H1 (cell line): ENCODE results near the gene ZNF483. TPM values are rescaled to one million over a fixed set of nuclear protein-coding genes. Genes with fewer than 3 reads are reported as not detected.

Source experiments
- CTCF ChIA-PET: fragments of 300-600 bp; sonication (Branson Sonifier 250); formaldehyde crosslinking; loops from one replicate; lab custom pipeline; 2021; ENCODE audit not compliant: partially characterized antibody; lab: Charles Lee
- POLR2A ChIA-PET: fragments of 300-600 bp; sonication (Branson Sonifier 250); formaldehyde crosslinking; loops from one replicate; lab custom pipeline; 2021; ENCODE audit warnings: inconsistent platforms; ENCODE audit not compliant: partially characterized antibody; lab: Charles Lee
- DNase-seq, 2 experiments: peaks; one replicate each; pipeline versions ENCODE4 v3.0.0 to v3.0.0-alpha.2; 2010 to 2022; ENCODE audit warnings: low spot score in 2 of 2, low read depth in 1 of 2, mixed read lengths in 1 of 2
- FAIRE-seq: peaks from 2 replicates; lab custom pipeline; 2011; peaks lifted over from hg19 to GRCh38; lab: Jason Lieb, UNC
- H2AFZ ChIP-seq: 2 replicates; pipeline ENCODE4 v1.8.1; 2012; ENCODE audit warnings: low read length, inconsistent platforms
- H2AK5ac ChIP-seq: 2 replicates; pipeline ENCODE4 v1.6.1; 2013; ENCODE audit warnings: low read depth, low read length
- H2BK120ac ChIP-seq: replicated peaks from 2 replicates; pipeline ENCODE3; 2013; ENCODE audit warnings: low read depth, low read length, inconsistent platforms
- H2BK12ac ChIP-seq: 2 replicates; pipeline ENCODE4 v1.6.1; 2013; ENCODE audit warnings: low read depth, low read length
- H2BK15ac ChIP-seq: 2 replicates; pipeline ENCODE4 v1.6.1; 2013; ENCODE audit warnings: low read length
- H2BK20ac ChIP-seq: 2 replicates; pipeline ENCODE4 v1.6.1; 2013; ENCODE audit warnings: low read length
- H2BK5ac ChIP-seq: 2 replicates; pipeline ENCODE4 v1.6.1; 2013; ENCODE audit warnings: low read depth, low read length
- H3K14ac ChIP-seq: 2 replicates; pipeline ENCODE4 v1.6.1; 2013; ENCODE audit warnings: inconsistent platforms; ENCODE audit not compliant: insufficient read length
- H3K18ac ChIP-seq: 2 replicates; pipeline ENCODE4 v1.6.1; 2013; ENCODE audit warnings: low read length; ENCODE audit errors: extremely low read depth
- H3K23ac ChIP-seq: 2 replicates; pipeline ENCODE4 v1.6.1; 2013; ENCODE audit warnings: inconsistent platforms; ENCODE audit not compliant: insufficient read length
- H3K23me2 ChIP-seq: 2 replicates; pipeline ENCODE4 v1.6.1; 2013; ENCODE audit warnings: low read depth, low read length
- H3K27ac ChIP-seq: 2 replicates; pipeline ENCODE4 v1.6.1; 2011; ENCODE audit warnings: low read depth, low read length, inconsistent platforms
- H3K27me3 ChIP-seq, 4 experiments: replicated peaks in 1 of 4; 1 replicate in 1 of 4; 2 replicates in 3 of 4; pipeline versions ENCODE4 v1.6.1 to v1.8.1; 2011 to 2013; ENCODE audit warnings: low read length in 3 of 4, mild to moderate bottlenecking in 3 of 4, inconsistent platforms in 2 of 4, mixed read lengths in 2 of 4, moderate library complexity in 1 of 4; ENCODE audit not compliant: control insufficient read depth in 3 of 4, insufficient read depth in 3 of 4; ENCODE audit errors: extremely low read depth in 1 of 4
- H3K36me3 ChIP-seq, 4 experiments: 2 replicates each; pipeline versions ENCODE4 v1.6.1 to v1.8.1; 2011 to 2013; ENCODE audit warnings: mild to moderate bottlenecking in 4 of 4, low read length in 3 of 4, moderate library complexity in 2 of 4, control low read depth in 1 of 4, inconsistent platforms in 1 of 4; ENCODE audit not compliant: insufficient read depth in 4 of 4, control insufficient read depth in 2 of 4
- H3K4ac ChIP-seq: replicated peaks from 2 replicates; pipeline ENCODE3; 2013; ENCODE audit warnings: low read length, low read depth, mixed read lengths, inconsistent platforms; ENCODE audit not compliant: insufficient read length
- H3K4me1 ChIP-seq, 4 experiments: replicated peaks in 1 of 4; 1 replicate in 1 of 4; 2 replicates in 3 of 4; pipeline versions ENCODE4 v1.6.1 to v1.8.1; 2011 to 2013; ENCODE audit warnings: low read length in 3 of 4, inconsistent platforms in 2 of 4, mixed read lengths in 1 of 4; ENCODE audit not compliant: insufficient read depth in 4 of 4, control insufficient read depth in 3 of 4
- H3K4me2 ChIP-seq, 2 experiments: 2 replicates each; pipeline versions ENCODE4 v1.6.1 to v1.8.1; 2011 to 2013; ENCODE audit warnings: low read depth in 2 of 2, low read length in 2 of 2, control low read depth in 1 of 2, inconsistent platforms in 1 of 2, mild to moderate bottlenecking in 1 of 2; ENCODE audit not compliant: insufficient read depth in 1 of 2
- H3K4me3 ChIP-seq, 4 experiments: fragments of 200-600, 300-600 bp in 1 of 4; sonication (generic), shearing (Covaris generic), sonication (Bioruptor Twin) in 1 of 4; 2 replicates each; pipeline versions ENCODE4 v1.5.1 to v1.8.1; 2011 to 2016; ENCODE audit warnings: low read length in 4 of 4, low read depth in 3 of 4, control low read depth in 2 of 4, inconsistent platforms in 2 of 4, mild to moderate bottlenecking in 2 of 4, mixed read lengths in 1 of 4, moderate library complexity in 1 of 4; ENCODE audit not compliant: insufficient read depth in 2 of 4; ENCODE audit errors: extremely low read depth in 1 of 4
- H3K56ac ChIP-seq: replicated peaks from 2 replicates; pipeline ENCODE3; 2013; ENCODE audit warnings: low read depth, mild to moderate bottlenecking, mixed read lengths, low read length, inconsistent platforms; ENCODE audit not compliant: insufficient read length
- H3K79me1 ChIP-seq: 2 replicates; pipeline ENCODE4 v1.6.1; 2013; ENCODE audit warnings: low read depth, low read length, control low read depth
- H3K79me2 ChIP-seq, 2 experiments: 2 replicates each; pipeline versions ENCODE4 v1.6.1 to v1.8.1; 2012 to 2013; ENCODE audit warnings: low read length in 2 of 2, mild to moderate bottlenecking in 2 of 2, inconsistent platforms in 1 of 2; ENCODE audit not compliant: insufficient read depth in 2 of 2, control insufficient read depth in 1 of 2
- H3K9ac ChIP-seq, 4 experiments: replicated peaks in 1 of 4; 1 replicate in 1 of 4; 2 replicates in 3 of 4; pipeline versions ENCODE4 v1.6.1 to v1.8.1; 2011 to 2013; ENCODE audit warnings: low read depth in 3 of 4, low read length in 3 of 4, control low read depth in 2 of 4, mild to moderate bottlenecking in 2 of 4, moderate library complexity in 2 of 4, inconsistent platforms in 1 of 4; ENCODE audit errors: extremely low read depth in 1 of 4
- H3K9me3 ChIP-seq, 2 experiments: 2 replicates each; pipeline versions ENCODE4 v1.6.1 to v1.8.1; 2012 to 2013; ENCODE audit warnings: mild to moderate bottlenecking in 2 of 2, moderate library complexity in 2 of 2, control low read depth in 1 of 2, inconsistent platforms in 1 of 2, low read depth in 1 of 2, low read length in 1 of 2, mixed read lengths in 1 of 2; ENCODE audit not compliant: insufficient read depth in 2 of 2
- H4K20me1 ChIP-seq, 2 experiments: replicated peaks in 1 of 2; 2 replicates each; pipeline versions ENCODE3 to v1.8.1; 2011 to 2013; ENCODE audit warnings: inconsistent platforms in 2 of 2, low read length in 2 of 2, mild to moderate bottlenecking in 1 of 2; ENCODE audit not compliant: insufficient read depth in 2 of 2, control insufficient read depth in 1 of 2
- H4K5ac ChIP-seq: 2 replicates; pipeline ENCODE4 v1.6.1; 2013; ENCODE audit warnings: low read length, low read depth, mixed read lengths, inconsistent platforms; ENCODE audit not compliant: insufficient read length
- H4K8ac ChIP-seq: 2 replicates; pipeline ENCODE4 v1.8.0; 2013; ENCODE audit warnings: mild to moderate bottlenecking, moderate library complexity, low read length, inconsistent platforms; ENCODE audit not compliant: insufficient read depth; ENCODE audit errors: extremely low read depth
- H4K91ac ChIP-seq: replicated peaks from 2 replicates; pipeline ENCODE3; 2013; ENCODE audit warnings: low read length, mixed read lengths, inconsistent platforms; ENCODE audit not compliant: insufficient read length
- BCL11A ChIP-seq, 2 experiments: IDR thresholded peaks; one replicate each; pipeline ENCODE4 v1.6.1; 2011; ENCODE audit warnings: low read depth in 2 of 2, low read length in 2 of 2, mild to moderate bottlenecking in 2 of 2
- CBX5 ChIP-seq: fragments of 300-800, 300-1000 bp; sonication (generic); IDR thresholded peaks from 2 replicates; pipeline ENCODE4 v1.7.1; 2016; ENCODE audit warnings: antibody characterized with exemption, low read length, low read depth
- CREB1 ChIP-seq: IDR thresholded peaks from 2 replicates; pipeline ENCODE4 v1.6.1; 2012; ENCODE audit warnings: inconsistent platforms
- E2F6 ChIP-seq: IDR thresholded peaks from 2 replicates; pipeline ENCODE4 v1.6.1; 2012; ENCODE audit warnings: inconsistent platforms
- GABPA ChIP-seq: IDR thresholded peaks from 2 replicates; pipeline ENCODE4 v1.6.1; 2011; ENCODE audit warnings: mild to moderate bottlenecking, low read length, moderate library complexity, borderline replicate concordance; ENCODE audit not compliant: insufficient read depth
- GTF2F1 ChIP-seq: IDR thresholded peaks from 2 replicates; pipeline ENCODE4 v1.6.1; 2012; ENCODE audit warnings: low read depth, low read length, improper control_type of control experiment, borderline replicate concordance
- JUN ChIP-seq: IDR thresholded peaks from 2 replicates; pipeline ENCODE4 v1.6.1; 2011; ENCODE audit warnings: low read depth, mild to moderate bottlenecking, improper control_type of control experiment, low read length
- KDM4A ChIP-seq: IDR thresholded peaks from one replicate; pipeline ENCODE4 v1.7.1; 2012; ENCODE audit warnings: low read depth, mild to moderate bottlenecking, moderate library complexity, low read length, inconsistent platforms; ENCODE audit not compliant: severe bottlenecking
- MAFK ChIP-seq: IDR thresholded peaks from 2 replicates; pipeline ENCODE4 v1.6.1; 2012; ENCODE audit warnings: low read depth, mild to moderate bottlenecking, improper control_type of control experiment, low read length
- RFX5 ChIP-seq: IDR thresholded peaks from 2 replicates; pipeline ENCODE4 v1.6.1; 2011; ENCODE audit warnings: low read depth, low read length, improper control_type of control experiment, borderline replicate concordance
- RXRA ChIP-seq: IDR thresholded peaks from 2 replicates; pipeline ENCODE4 v1.6.1; 2011; ENCODE audit warnings: low read depth, mild to moderate bottlenecking, low read length, moderate library complexity; ENCODE audit not compliant: insufficient read depth
- SP1 ChIP-seq: IDR thresholded peaks from 2 replicates; pipeline ENCODE4 v1.6.1; 2011; ENCODE audit warnings: low read depth, low read length
- SP2 ChIP-seq: IDR thresholded peaks from 2 replicates; pipeline ENCODE4 v1.6.1; 2012; ENCODE audit warnings: mild to moderate bottlenecking, low read length, inconsistent platforms
- TAF1 ChIP-seq: IDR thresholded peaks from 2 replicates; pipeline ENCODE4 v1.6.1; 2011; ENCODE audit warnings: mild to moderate bottlenecking, low read depth, low read length
- WGBS, 2 experiments: shearing (Covaris generic) in 1 of 2; methylation state at CpG; one replicate each; pipeline versions ENCODE4 v1.1.6 to v1.1.7; 2013 to 2015; ENCODE audit warnings: low lambda C conversion rate in 2 of 2, mixed read lengths in 2 of 2, inconsistent platforms in 1 of 2, low coverage in 1 of 2, missing lambda C conversion rate in 1 of 2; ENCODE audit not compliant: insufficient replicate concordance in 2 of 2, insufficient coverage in 1 of 2, insufficient read length in 1 of 2; ENCODE audit errors: extremely low coverage in 1 of 2, missing lambda C conversion rate in 1 of 2; 5-methylcytosine and 5-hydroxymethylcytosine counted together
- polyA plus RNA-seq, 7 experiments: library from polyadenylated mRNA; depleted of rRNA in 3 of 7; stranded (reverse) in 5 of 7; unstranded in 2 of 7; fragments of >200 nt in 5 of 7; fragments of 200-250 nt in 2 of 7; gene quantifications; 1 replicate in 5 of 7; 2 replicates in 1 of 7; 4 replicates in 1 of 7; pipeline versions ENCODE4 v1.2.1 to v1.2.3, GENCODE V29; 2011 to 2013; ENCODE audit warnings: missing spikeins in 2 of 7, mixed read lengths in 2 of 7
- total RNA-seq: library from RNA; stranded (reverse); fragmentation: NEBNext Ultra II Directional; extraction: Animal tissue kit (Norgen Biotek cat#: 25700); gene quantifications from 2 replicates; pipeline ENCODE4 v1.2.1, GENCODE V29; 2021

ZNF483 gene
- total and polyA plus RNA-seq, 2 of the 8 experiments (the other 6 are each of a cell fraction or from before 2014, with no cell fraction given): 4.8 to 83.8 TPM

DNA sequence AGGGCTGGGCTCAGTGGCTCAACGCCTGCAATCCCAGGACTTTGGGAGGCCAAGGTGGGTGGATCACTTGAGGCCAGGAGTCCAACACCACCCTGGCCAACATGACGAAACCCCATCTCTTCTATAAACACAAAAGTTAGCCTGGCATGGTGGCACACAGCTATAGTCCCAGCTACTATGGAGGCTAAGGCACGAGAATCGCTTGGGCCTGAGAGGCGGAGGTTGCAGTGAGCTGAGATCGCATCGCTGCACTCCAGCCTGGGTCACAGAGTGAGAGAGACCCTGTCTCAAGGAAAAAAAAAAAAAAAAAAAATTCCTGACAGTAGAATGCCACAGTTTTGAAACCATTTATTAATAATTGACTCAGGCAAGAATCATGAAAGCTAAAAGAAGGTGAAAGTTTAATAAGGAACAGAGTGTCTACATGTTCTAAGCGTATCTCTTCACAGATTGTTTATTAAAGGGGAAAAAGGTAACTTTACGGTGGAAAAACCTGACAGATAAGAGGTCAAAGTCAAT, 80.1 kb downstream of the ZNF483 start:
- no peak overlapping the region for H2BK120ac ChIP-seq
- CTCF ChIA-PET: interaction anchor here (0.7 to 5.0 kb wide), 2 partner anchors 16 to 29 kb away, joined by 3 to 17 read pairs; no protein-coding TSS in a partner anchor
- H3K4me1 ChIP-seq: no peaks in the 10 kb centered on the region
- TF ChIP-seq E2F6 (no peak), TAF1 (no peak), MAFK (no peak), BCL11A (IDR thresholded peaks at IDR 0.05; ENCODE audit: low read depth in 2 of 2, low read length in 2 of 2) (no peak), CBX5 (no peak), SP1 (no peak), RFX5 (no peak), GTF2F1 (no peak), RXRA (no peak), CREB1 (no peak), JUN (no peak), GABPA (no peak), KDM4A (no peak), SP2 (no peak)

More for the DNA sequence above, 80.1 kb downstream of the ZNF483 start:
- H3K27ac ChIP-seq: no peak overlapping the region
- no peak overlapping the region for H3K9ac ChIP-seq
- H3K4me3 ChIP-seq: no peak overlapping the region
- no peaks in the 10 kb centered on the region for H3K36me3 ChIP-seq
- H3K56ac ChIP-seq: no peak overlapping the region
- no peaks in the 10 kb centered on the region for H4K20me1 ChIP-seq
- no peaks in the 10 kb centered on the region for H3K79me1 ChIP-seq
- no peak overlapping the region for H4K5ac ChIP-seq
- H3K4ac ChIP-seq: no peak overlapping the region
- H3K23me2 ChIP-seq: peaks cover under 1% of the 10 kb centered on the region; the same call in 1 of the 2 replicates
- H2BK20ac ChIP-seq: no peak overlapping the region
- H3K4me2 ChIP-seq: no peak overlapping the region
- H3K18ac ChIP-seq: no peak overlapping the region
- H3K79me2 ChIP-seq: no peaks in the 10 kb centered on the region
- 93% methylated on average over 7 of the region's 9 CpGs; no CpG with 5 or more reads in 1 of the 2 experiments for WGBS, 2 experiments
- no peak overlapping the region for H2AK5ac ChIP-seq
- no peak overlapping the region for H2AFZ ChIP-seq
- H4K8ac ChIP-seq: no peak overlapping the region
- no peak overlapping the region; the same call in 1 of the 2 replicates for H2BK12ac ChIP-seq
- peaks cover 0 to 2% (median 1%) of the 10 kb centered on the region in 4 experiments; a peak in 2 of 7 replicates for H3K27me3 ChIP-seq
- FAIRE-seq (no peak), DNase-seq (no peak)
- no peak overlapping the region for H2BK15ac ChIP-seq
- no peak overlapping the region for H2BK5ac ChIP-seq
- no peak overlapping the region for H4K91ac ChIP-seq
- H3K23ac ChIP-seq: no peak overlapping the region
- no peaks in the 10 kb centered on the region for H3K9me3 ChIP-seq
- H3K14ac ChIP-seq: no peak overlapping the region
- POLR2A ChIA-PET: no interaction called here
